Muscle of leg (tissue), 11 donors: Measurements from ENCODE around the gene LSM4. TPM values are rescaled to one million over a fixed set of nuclear protein-coding genes. Genes with fewer than 3 reads are reported as not detected.
"Not testable (repeated sequence)": the region's sequence is repeated elsewhere in the genome, so short reads cannot be mapped to it uniquely, and the experiment has no call there.

ENCODE experiments used
- DNase-seq: peaks from one replicate; pipeline ENCODE4 v3.0.0; 2013
- H3K27ac ChIP-seq: one replicate; pipeline ENCODE4 v1.5.1; 2013; ENCODE audit warnings: mild to moderate bottlenecking, low read length, control low read depth
- H3K27me3 ChIP-seq: one replicate; pipeline ENCODE4 v1.6.1; 2013; ENCODE audit warnings: low read length; ENCODE audit not compliant: control insufficient read depth, insufficient read depth
- H3K36me3 ChIP-seq: one replicate; pipeline ENCODE4 v1.6.1; 2013; ENCODE audit warnings: low read length; ENCODE audit not compliant: control insufficient read depth, insufficient read depth
- H3K4me1 ChIP-seq: one replicate; pipeline ENCODE4 v1.6.1; 2013; ENCODE audit warnings: low read length; ENCODE audit not compliant: control insufficient read depth, insufficient read depth
- H3K4me3 ChIP-seq: one replicate; pipeline ENCODE4 v1.5.1; 2013; ENCODE audit warnings: low read length, control low read depth
- H3K9me3 ChIP-seq: replicated peaks from 2 replicates; pipeline ENCODE4 v1.6.1; 2013; ENCODE audit warnings: low read depth, low read length; ENCODE audit not compliant: control insufficient read depth
- WGBS: methylation state at CpG from one replicate; pipeline ENCODE4 v1.1.5; 2013; ENCODE audit warnings: missing lambda C conversion rate; ENCODE audit not compliant: insufficient coverage; 5-methylcytosine and 5-hydroxymethylcytosine counted together
- polyA plus RNA-seq, 8 donors: library from polyadenylated mRNA; unstranded; fragments of 120-200 nt; gene quantifications; one replicate each; pipeline versions ENCODE4 v1.2.1 to v1.2.3, GENCODE V29; 2013; ENCODE audit warnings: inconsistent platforms in 1 of 8, low replicate concordance in 1 of 8; ENCODE audit not compliant: insufficient read length in 8 of 8, insufficient read depth in 1 of 8
- total RNA-seq: library from RNA; stranded (reverse); fragments of 120-200 nt; gene quantifications from one replicate; pipeline ENCODE4 v1.2.4, GENCODE V29; 2013

Gene LSM4
- total and polyA plus RNA-seq, 9 donors = 85.2 to 129 (median 93.2) TPM

GRCh38 chr19:18357041-18357440 lies 34.2 kb upstream of the LSM4 start:
- Histone ChIP-seq H3K36me3 (peaks cover 42% of the 10 kb centered on the region), H3K4me3 (no peak overlapping the region), H3K27me3 (no peaks in the 10 kb centered on the region), H3K4me1 (no peaks in the 10 kb centered on the region), H3K9me3 (peaks cover 6% of the 10 kb centered on the region), H3K27ac (no peak overlapping the region)
- 67% methylated on average over 1 of the region's 3 CpGs for WGBS
- DNase-seq = no peak

GRCh38 chr19:18354743-18355142 lies 31.9 kb upstream of the LSM4 start:
- no CpG with 5 or more reads among the region's 7 CpGs for WGBS
- not testable (repeated sequence) for H3K4me1 ChIP-seq, H3K27ac ChIP-seq, H3K9me3 ChIP-seq, DNase-seq, H3K4me3 ChIP-seq, H3K27me3 ChIP-seq
- peaks cover 36% of the 10 kb centered on the region for H3K36me3 ChIP-seq

GRCh38 chr19:18353378-18354005 lies 30.6 kb upstream of the LSM4 start:
- Histone ChIP-seq H3K27ac (no peak overlapping the region), H3K4me3 (no peak overlapping the region), H3K4me1 (no peaks in the 10 kb centered on the region), H3K27me3 (no peaks in the 10 kb centered on the region), H3K36me3 (peaks cover 29% of the 10 kb centered on the region), H3K9me3 (peaks cover 6% of the 10 kb centered on the region)
- DNase-seq = no peak
- WGBS = 90% methylated on average over 3 of the region's 8 CpGs

GRCh38 chr19:18351544-18351943 lies 28.7 kb upstream of the LSM4 start:
- DNase-seq = no peak
- Histone ChIP-seq H3K27me3 (no peaks in the 10 kb centered on the region), H3K4me1 (no peaks in the 10 kb centered on the region), H3K27ac (no peak overlapping the region), H3K4me3 (no peak overlapping the region), H3K36me3 (peaks cover 14% of the 10 kb centered on the region), H3K9me3 (no peaks in the 10 kb centered on the region)
- 93% methylated on average over 2 of the region's 7 CpGs for WGBS

- H3K36me3 ChIP-seq = peaks cover 6% of the 10 kb centered on the region
- H3K9me3 ChIP-seq = no peaks in the 10 kb centered on the region
- H3K4me1 ChIP-seq = no peaks in the 10 kb centered on the region
- no peak overlapping the region for H3K4me3 ChIP-seq
- H3K27me3 ChIP-seq = no peaks in the 10 kb centered on the region
- DNase-seq = no peak
- WGBS = 84% methylated on average over 8 of the region's 9 CpGs
- H3K27ac ChIP-seq = no peak overlapping the region
Measured at GRCh38 chr19:18350490-18350889, 27.6 kb upstream of the LSM4 start.

- DNase-seq = no peak
- Histone ChIP-seq H3K27ac (no peak overlapping the region), H3K4me1 (no peaks in the 10 kb centered on the region), H3K9me3 (no peaks in the 10 kb centered on the region), H3K4me3 (no peak overlapping the region), H3K27me3 (no peaks in the 10 kb centered on the region), H3K36me3 (peaks cover 6% of the 10 kb centered on the region)
- WGBS = 80% methylated on average over 1 of the region's 12 CpGs
Measured at GRCh38 chr19:18349524-18350128, 26.8 kb upstream of the LSM4 start.

- WGBS = 100% methylated on average over 1 of the region's 6 CpGs
- not testable (repeated sequence) for DNase-seq, H3K4me3 ChIP-seq, H3K4me1 ChIP-seq, H3K27me3 ChIP-seq, H3K27ac ChIP-seq, H3K9me3 ChIP-seq, H3K36me3 ChIP-seq
Measured at GRCh38 chr19:18348818-18349339, 26.0 kb upstream of the LSM4 start.

GRCh38 chr19:18348171-18348570 lies 25.3 kb upstream of the LSM4 start:
- WGBS = 82% methylated on average over 11 of the region's 17 CpGs
- no peak for DNase-seq
- Histone ChIP-seq H3K9me3 (no peaks in the 10 kb centered on the region), H3K36me3 (peaks cover 11% of the 10 kb centered on the region), H3K27me3 (no peaks in the 10 kb centered on the region), H3K4me3 (no peak overlapping the region), H3K4me1 (no peaks in the 10 kb centered on the region), H3K27ac (no peak overlapping the region)

- Histone ChIP-seq H3K36me3 (peaks cover 12% of the 10 kb centered on the region), H3K27ac (no peak overlapping the region), H3K4me3 (no peak overlapping the region), H3K4me1 (peaks cover 7% of the 10 kb centered on the region), H3K9me3 (no peaks in the 10 kb centered on the region), H3K27me3 (no peaks in the 10 kb centered on the region)
- WGBS = 52% methylated on average over 4 of the region's 8 CpGs
- DNase-seq = no peak
Measured at GRCh38 chr19:18346091-18346490, 23.2 kb upstream of the LSM4 start.

- Histone ChIP-seq H3K4me3 (no peak overlapping the region), H3K27me3 (no peaks in the 10 kb centered on the region), H3K27ac (no peak overlapping the region), H3K36me3 (peaks cover 9% of the 10 kb centered on the region), H3K9me3 (no peaks in the 10 kb centered on the region), H3K4me1 (peaks cover 10% of the 10 kb centered on the region)
- no peak for DNase-seq
- 90% methylated on average over 2 of the region's 6 CpGs for WGBS
Measured at GRCh38 chr19:18345296-18345695, 22.4 kb upstream of the LSM4 start.
